OCI-LY7 (cell line): ENCODE results near the gene WDR19.

ENCODE experiments used
- EZH2phosphoT487 ChIP-seq: fragments of 200-600 bp; sonication (generic); IDR thresholded peaks from 2 replicates; pipeline ENCODE4 v1.6.1; 2018; ENCODE audit warnings: low read depth, borderline replicate concordance, mild to moderate bottlenecking, mixed run types, antibody characterized with exemption, low read length, moderate library complexity, mixed read lengths
- TF ChIP-seq, protein P1 (sequence below): fragments of 200-600 bp; sonication (generic); conservative IDR thresholded peaks from 2 replicates; pipeline ENCODE4 v1.5.1; 2014; ENCODE audit warnings: mild to moderate bottlenecking, antibody characterized with exemption, low read length, moderate library complexity, mixed read lengths

DNA sequence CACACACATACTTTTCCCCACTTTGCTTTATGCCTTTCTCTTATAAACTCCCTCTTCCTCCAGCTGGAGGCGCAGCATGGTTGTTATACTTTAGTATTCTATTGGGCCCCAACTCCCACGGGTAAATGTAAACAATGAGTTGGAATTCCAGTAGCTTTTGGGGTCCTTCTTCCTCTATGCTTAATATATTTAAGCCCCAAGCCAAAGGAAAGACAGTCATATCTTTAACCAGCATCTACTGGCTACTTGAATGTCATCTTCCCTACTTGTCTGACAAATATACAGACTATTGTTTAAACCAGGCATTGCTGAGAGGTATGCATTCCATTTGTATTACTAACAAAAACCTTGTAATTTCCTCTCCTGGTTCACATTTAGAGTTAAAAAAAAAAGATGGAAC, 72.9 kb downstream of the WDR19 start:
- TF ChIP-seq, protein P1, sequence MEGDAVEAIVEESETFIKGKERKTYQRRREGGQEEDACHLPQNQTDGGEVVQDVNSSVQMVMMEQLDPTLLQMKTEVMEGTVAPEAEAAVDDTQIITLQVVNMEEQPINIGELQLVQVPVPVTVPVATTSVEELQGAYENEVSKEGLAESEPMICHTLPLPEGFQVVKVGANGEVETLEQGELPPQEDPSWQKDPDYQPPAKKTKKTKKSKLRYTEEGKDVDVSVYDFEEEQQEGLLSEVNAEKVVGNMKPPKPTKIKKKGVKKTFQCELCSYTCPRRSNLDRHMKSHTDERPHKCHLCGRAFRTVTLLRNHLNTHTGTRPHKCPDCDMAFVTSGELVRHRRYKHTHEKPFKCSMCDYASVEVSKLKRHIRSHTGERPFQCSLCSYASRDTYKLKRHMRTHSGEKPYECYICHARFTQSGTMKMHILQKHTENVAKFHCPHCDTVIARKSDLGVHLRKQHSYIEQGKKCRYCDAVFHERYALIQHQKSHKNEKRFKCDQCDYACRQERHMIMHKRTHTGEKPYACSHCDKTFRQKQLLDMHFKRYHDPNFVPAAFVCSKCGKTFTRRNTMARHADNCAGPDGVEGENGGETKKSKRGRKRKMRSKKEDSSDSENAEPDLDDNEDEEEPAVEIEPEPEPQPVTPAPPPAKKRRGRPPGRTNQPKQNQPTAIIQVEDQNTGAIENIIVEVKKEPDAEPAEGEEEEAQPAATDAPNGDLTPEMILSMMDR = peak; percentile 51
- no peak for TF ChIP-seq EZH2phosphoT487
